ENCODE results near the gene XXYLT1.
"Not testable (repeated sequence)": the region's sequence is repeated elsewhere in the genome, so short reads cannot be mapped to it uniquely, and the experiment has no call there.

The XXYLT1 gene

GRCh38 chr3:195238081-195238571, 32.8 kb downstream of the XXYLT1 start:
- Mint-ChIP-seq H3K27me3 (no peaks in the 10 kb centered on the region), H3K4me3 (no peak overlapping the region), H3K27ac (no peak overlapping the region), H3K4me1 (ENCODE audit: low read depth) (peaks cover 13% of the 10 kb centered on the region), H3K36me3 (ENCODE audit: low read depth) (peaks cover 66% of the 10 kb centered on the region), H3K9me3 (peaks cover 12% of the 10 kb centered on the region)
- intact Hi-C loops (cut with micrococcal nuclease) = no loop called here

GRCh38 chr3:195236801-195237570, 34.0 kb downstream of the XXYLT1 start:
- H3K4me3 Mint-ChIP-seq = no peak overlapping the region
- peaks cover 59% of the 10 kb centered on the region for H3K36me3 Mint-ChIP-seq (ENCODE audit: low read depth)
- peaks cover 3% of the 10 kb centered on the region for H3K27me3 Mint-ChIP-seq
- H3K27ac Mint-ChIP-seq = no peak overlapping the region
- H3K9me3 Mint-ChIP-seq = peaks cover 12% of the 10 kb centered on the region
- H3K4me1 Mint-ChIP-seq (ENCODE audit: low read depth) = peaks cover 6% of the 10 kb centered on the region
- intact Hi-C loops (cut with micrococcal nuclease) = no loop called here

GRCh38 chr3:195236076-195236798, 34.7 kb downstream of the XXYLT1 start:
- Mint-ChIP-seq H3K4me3 (no peak overlapping the region), H3K27ac (no peak overlapping the region), H3K4me1 (ENCODE audit: low read depth) (no peaks in the 10 kb centered on the region), H3K36me3 (ENCODE audit: low read depth) (peaks cover 52% of the 10 kb centered on the region), H3K27me3 (peaks cover 3% of the 10 kb centered on the region), H3K9me3 (peaks cover 12% of the 10 kb centered on the region)
- intact Hi-C loops (cut with micrococcal nuclease) = no loop called here

GRCh38 chr3:195230244-195230643, 40.7 kb downstream of the XXYLT1 start:
- intact Hi-C loops (cut with micrococcal nuclease) = no loop called here
- no peak overlapping the region for H3K4me3 Mint-ChIP-seq
- no peak overlapping the region for H3K27ac Mint-ChIP-seq
- no peaks in the 10 kb centered on the region for H3K9me3 Mint-ChIP-seq
- H3K27me3 Mint-ChIP-seq = peaks cover 3% of the 10 kb centered on the region
- H3K36me3 Mint-ChIP-seq (ENCODE audit: low read depth) = peaks cover 28% of the 10 kb centered on the region
- H3K4me1 Mint-ChIP-seq (ENCODE audit: low read depth) = peaks cover 18% of the 10 kb centered on the region

DNA sequence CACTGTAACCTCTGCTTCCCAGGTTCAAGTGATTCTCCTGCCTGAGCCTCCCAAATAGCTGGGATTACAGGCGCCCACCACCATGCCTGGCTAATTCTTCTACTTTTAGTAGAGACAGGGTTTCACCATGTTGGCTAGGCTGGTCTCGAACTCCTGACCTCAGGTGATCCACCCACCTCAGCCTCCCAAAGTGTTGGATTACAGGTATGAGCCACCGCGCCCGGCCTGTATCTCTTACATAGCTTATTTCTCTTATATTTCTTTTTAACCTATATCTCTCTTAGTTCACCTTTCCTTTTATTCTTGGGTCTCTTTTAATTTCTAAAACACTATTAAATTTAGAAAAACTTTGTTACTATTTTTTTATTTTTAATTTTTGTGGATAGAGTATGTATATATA, 42.1 kb downstream of the XXYLT1 start:
- H3K27ac Mint-ChIP-seq, H3K9me3 Mint-ChIP-seq: not testable (repeated sequence)
- H3K4me1 Mint-ChIP-seq (ENCODE audit: low read depth) = peaks cover 22% of the 10 kb centered on the region

DNA sequence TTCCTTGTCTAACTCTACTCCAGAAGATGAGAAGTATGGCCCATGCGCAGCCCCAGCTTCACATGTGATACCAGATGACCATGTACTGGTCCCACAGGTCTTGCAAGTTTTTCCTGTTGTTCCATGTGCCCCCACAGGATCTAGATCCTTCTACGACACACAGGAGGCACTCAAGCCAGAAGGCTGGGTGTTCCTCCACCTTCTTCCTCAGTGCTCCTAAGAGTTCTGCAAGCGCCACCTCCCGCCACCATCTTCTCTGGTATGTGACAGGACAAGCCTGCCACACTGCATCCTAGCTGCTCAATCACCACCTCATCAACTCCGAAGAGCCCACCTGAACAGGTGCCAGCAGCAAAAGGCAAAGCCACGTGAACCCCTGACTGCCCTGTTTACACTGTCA, 43.1 kb downstream of the XXYLT1 start:
- intact Hi-C loops (cut with micrococcal nuclease) = loop anchor here (10.0 kb wide), 1 partner anchor 63 kb away; no protein-coding TSS in a partner anchor
- Mint-ChIP-seq H3K9me3 (no peaks in the 10 kb centered on the region), H3K4me1 (ENCODE audit: low read depth) (peaks cover 30% of the 10 kb centered on the region), H3K27ac (no peak overlapping the region), H3K27me3 (peaks cover 3% of the 10 kb centered on the region), H3K36me3 (ENCODE audit: low read depth) (peaks cover 46% of the 10 kb centered on the region), H3K4me3 (no peak overlapping the region)

More for the DNA sequence above, 42.1 kb downstream of the XXYLT1 start:
- not testable (repeated sequence) for H3K4me3 Mint-ChIP-seq, H3K27me3 Mint-ChIP-seq
- intact Hi-C loops (cut with micrococcal nuclease) = loop anchor here (10.0 kb wide), 1 partner anchor 64 kb away; no protein-coding TSS in a partner anchor
- H3K36me3 Mint-ChIP-seq (ENCODE audit: low read depth) = peaks cover 36% of the 10 kb centered on the region

- no peak overlapping the region for H3K27ac Mint-ChIP-seq
- no peaks in the 10 kb centered on the region for H3K9me3 Mint-ChIP-seq
- peaks cover 34% of the 10 kb centered on the region for H3K4me1 Mint-ChIP-seq (ENCODE audit: low read depth)
- no peaks in the 10 kb centered on the region for H3K27me3 Mint-ChIP-seq
- no peak overlapping the region for H3K4me3 Mint-ChIP-seq
- intact Hi-C loops (cut with micrococcal nuclease) = loop anchor here (10.0 kb wide), 1 partner anchor 62 kb away; no protein-coding TSS in a partner anchor
- peaks cover 52% of the 10 kb centered on the region for H3K36me3 Mint-ChIP-seq (ENCODE audit: low read depth)
These were observed 44.0 kb downstream of the XXYLT1 start for GRCh38 chr3:195226900-195227447.

GRCh38 chr3:195226445-195226844, 44.5 kb downstream of the XXYLT1 start:
- Mint-ChIP-seq H3K27me3 (no peaks in the 10 kb centered on the region), H3K4me1 (ENCODE audit: low read depth) (peaks cover 40% of the 10 kb centered on the region), H3K9me3 (no peaks in the 10 kb centered on the region), H3K27ac (no peak overlapping the region), H3K36me3 (ENCODE audit: low read depth) (peaks cover 57% of the 10 kb centered on the region), H3K4me3 (no peak overlapping the region)
- intact Hi-C loops (cut with micrococcal nuclease) = loop anchor here (10.0 kb wide), 1 partner anchor 62 kb away; no protein-coding TSS in a partner anchor

DNA sequence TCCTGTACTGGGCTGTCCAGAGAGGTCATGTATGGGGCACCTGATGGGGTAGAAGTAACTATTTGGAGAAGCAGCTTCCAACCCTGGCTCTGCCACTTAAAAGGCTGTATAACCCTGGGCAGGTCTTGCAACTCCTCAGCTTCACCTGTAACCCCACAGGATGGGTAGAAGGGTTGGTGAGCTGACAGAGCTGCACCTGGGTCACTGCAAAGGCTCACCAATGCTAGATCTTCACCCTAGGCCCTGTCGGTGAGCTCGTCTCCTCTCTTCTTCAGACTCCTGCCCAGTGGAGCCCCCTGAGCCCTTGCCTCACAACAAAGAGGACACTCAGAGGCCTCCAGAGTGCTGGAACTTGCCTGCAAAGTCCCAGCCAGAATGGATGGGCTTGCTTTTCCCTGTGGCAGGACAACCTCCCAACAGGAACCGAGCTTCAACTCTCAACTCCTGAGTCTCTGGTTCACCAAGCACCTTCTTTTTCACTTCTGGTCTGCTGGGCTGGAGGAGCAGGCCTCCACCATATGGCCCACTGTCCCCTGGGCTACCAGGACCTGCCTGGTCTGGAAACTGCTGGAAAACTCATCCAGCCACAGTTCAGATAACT, 45.9 kb downstream of the XXYLT1 start:
- Mint-ChIP-seq H3K9me3 (no peaks in the 10 kb centered on the region), H3K27ac (no peak overlapping the region), H3K4me1 (ENCODE audit: low read depth) (peaks cover 53% of the 10 kb centered on the region), H3K27me3 (no peaks in the 10 kb centered on the region), H3K4me3 (no peak overlapping the region), H3K36me3 (ENCODE audit: low read depth) (peaks cover 71% of the 10 kb centered on the region)
- intact Hi-C loops (cut with micrococcal nuclease) = loop anchor here (10.0 kb wide), 1 partner anchor 60 kb away; no protein-coding TSS in a partner anchor

- peaks cover 76% of the 10 kb centered on the region for H3K36me3 Mint-ChIP-seq (ENCODE audit: low read depth)
- no peaks in the 10 kb centered on the region for H3K27me3 Mint-ChIP-seq
- no peaks in the 10 kb centered on the region for H3K9me3 Mint-ChIP-seq
- intact Hi-C loops (cut with micrococcal nuclease) = loop anchor here (10.0 kb wide), 1 partner anchor 60 kb away; no protein-coding TSS in a partner anchor
- no peak overlapping the region for H3K4me3 Mint-ChIP-seq
- H3K4me1 Mint-ChIP-seq (ENCODE audit: low read depth) = peaks cover 53% of the 10 kb centered on the region
- H3K27ac Mint-ChIP-seq = no peak overlapping the region
These were observed 46.6 kb downstream of the XXYLT1 start for GRCh38 chr3:195224156-195224979.

- intact Hi-C loops (cut with micrococcal nuclease) = loop anchor here (10.0 kb wide), 1 partner anchor 57 kb away; no protein-coding TSS in a partner anchor
- Mint-ChIP-seq H3K27me3 (no peaks in the 10 kb centered on the region), H3K27ac (peak overlapping the region; percentile 75), H3K9me3 (no peaks in the 10 kb centered on the region), H3K4me3 (no peak overlapping the region), H3K4me1 (ENCODE audit: low read depth) (peaks cover 41% of the 10 kb centered on the region), H3K36me3 (ENCODE audit: low read depth) (peaks cover 79% of the 10 kb centered on the region)
These were observed 48.9 kb downstream of the XXYLT1 start for GRCh38 chr3:195221876-195222617.

DNA sequence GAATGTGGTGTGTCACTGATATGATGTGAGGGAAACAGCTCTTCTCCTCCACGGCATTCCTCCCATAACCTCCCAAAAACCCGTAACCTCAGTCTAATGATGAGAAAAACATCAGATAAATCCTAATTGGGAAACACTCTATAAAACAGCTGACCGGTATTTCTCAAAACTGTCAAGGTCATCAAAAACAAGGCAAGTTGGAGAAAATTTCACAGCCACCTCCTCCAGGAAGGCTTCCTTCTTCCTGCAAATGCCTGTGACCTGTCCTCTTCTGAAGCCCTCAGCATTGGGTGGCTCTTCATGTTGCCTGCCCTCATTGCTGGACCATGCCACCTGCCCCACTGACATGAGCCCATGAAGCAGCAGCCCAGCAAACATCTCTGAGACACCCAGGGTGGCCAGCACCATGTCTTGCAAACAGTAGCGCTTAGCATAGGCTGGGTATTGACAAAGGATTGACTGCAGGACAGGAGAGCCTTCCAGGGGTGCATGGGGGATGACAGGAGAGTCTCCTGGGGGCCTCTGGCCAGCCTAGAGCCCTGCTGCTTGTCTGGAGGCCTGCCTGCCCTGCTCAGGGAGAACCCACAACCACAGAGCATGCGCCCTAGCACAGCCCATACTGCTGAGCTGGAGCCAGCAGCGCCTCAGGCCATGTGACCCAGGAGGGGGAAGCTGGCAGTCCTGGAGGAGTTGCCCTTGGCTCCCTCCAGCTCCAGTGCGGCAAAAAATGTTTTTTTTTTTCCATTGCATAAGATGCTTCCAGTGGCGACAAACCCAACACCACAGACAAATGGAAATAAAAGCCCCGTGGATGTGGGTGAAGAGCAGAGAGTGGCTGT, 49.7 kb downstream of the XXYLT1 start:
- Mint-ChIP-seq H3K36me3 (ENCODE audit: low read depth) (peaks cover 71% of the 10 kb centered on the region), H3K27ac (peak overlapping the region; percentile 75), H3K4me1 (ENCODE audit: low read depth) (peaks cover 35% of the 10 kb centered on the region), H3K4me3 (no peak overlapping the region), H3K27me3 (no peaks in the 10 kb centered on the region), H3K9me3 (no peaks in the 10 kb centered on the region)
- intact Hi-C loops (cut with micrococcal nuclease) = loop anchor here (10.0 kb wide), 1 partner anchor 56 kb away; no protein-coding TSS in a partner anchor
